H9 (cell line): Measurements from ENCODE around the gene ANKIB1. TPM values are rescaled to one million over a fixed set of nuclear protein-coding genes. Genes with fewer than 3 reads are reported as not detected.

Experiments
- DNase-seq: peaks from one replicate; pipeline ENCODE4 v3.0.0-alpha.2; 2017
- H2AFZ ChIP-seq: one replicate; pipeline ENCODE4 v1.6.1; 2013; ENCODE audit warnings: mild to moderate bottlenecking, low read length, control low read depth, moderate library complexity
- H2AK5ac ChIP-seq: 2 replicates; pipeline ENCODE4 v1.6.1; 2013; ENCODE audit warnings: low read length, control low read depth, mixed read lengths; ENCODE audit not compliant: insufficient read length
- H2BK120ac ChIP-seq: one replicate; pipeline ENCODE4 v1.6.1; 2013; ENCODE audit warnings: low read depth, mild to moderate bottlenecking, low read length, control low read depth, inconsistent platforms; ENCODE audit not compliant: poor library complexity, severe bottlenecking
- H2BK12ac ChIP-seq: 2 replicates; pipeline ENCODE4 v1.6.1; 2013; ENCODE audit warnings: low read length, control low read depth, mixed read lengths, low read depth; ENCODE audit not compliant: insufficient read length
- H2BK15ac ChIP-seq: 2 replicates; pipeline ENCODE4 v1.6.1; 2013; ENCODE audit warnings: low read depth, low read length, control low read depth
- H2BK20ac ChIP-seq: one replicate; pipeline ENCODE4 v1.6.1; 2013; ENCODE audit warnings: low read depth, mild to moderate bottlenecking, low read length, control low read depth, inconsistent platforms; ENCODE audit not compliant: poor library complexity, severe bottlenecking
- H2BK5ac ChIP-seq: 2 replicates; pipeline ENCODE4 v1.6.1; 2013; ENCODE audit warnings: low read length, control low read depth, mixed read lengths; ENCODE audit not compliant: insufficient read length
- H3K14ac ChIP-seq: 2 replicates; pipeline ENCODE4 v1.6.1; 2013; ENCODE audit warnings: low read length, control low read depth; ENCODE audit not compliant: insufficient read depth
- H3K18ac ChIP-seq: 2 replicates; pipeline ENCODE4 v1.6.1; 2013; ENCODE audit warnings: low read depth, mild to moderate bottlenecking, mixed read lengths, low read length, control low read depth; ENCODE audit not compliant: insufficient read length
- H3K23ac ChIP-seq: 2 replicates; pipeline ENCODE4 v1.6.1; 2013; ENCODE audit warnings: low read length, control low read depth, mixed read lengths, low read depth; ENCODE audit not compliant: insufficient read length
- H3K23me2 ChIP-seq: 2 replicates; pipeline ENCODE4 v1.6.1; 2013; ENCODE audit warnings: low read depth, mild to moderate bottlenecking, mixed read lengths, low read length, control low read depth; ENCODE audit not compliant: insufficient read length, poor library complexity, severe bottlenecking
- H3K27ac ChIP-seq: 2 replicates; pipeline ENCODE4 v1.5.1; 2013; ENCODE audit warnings: low read length, control low read depth, mixed read lengths, low read depth; ENCODE audit not compliant: insufficient read length
- H3K27me3 ChIP-seq: 2 replicates; pipeline ENCODE4 v1.6.1; 2013; ENCODE audit warnings: low read length, control low read depth, inconsistent platforms; ENCODE audit not compliant: insufficient read depth
- H3K4ac ChIP-seq: 2 replicates; pipeline ENCODE4 v1.6.1; 2013; ENCODE audit warnings: low read depth, mild to moderate bottlenecking, control low read depth, inconsistent platforms, low read length, moderate library complexity
- H3K4me1 ChIP-seq: 2 replicates; pipeline ENCODE4 v1.6.1; 2013; ENCODE audit warnings: low read length, control low read depth, inconsistent platforms; ENCODE audit not compliant: insufficient read depth
- H3K4me2 ChIP-seq: 2 replicates; pipeline ENCODE4 v1.6.1; 2013; ENCODE audit warnings: low read length, control low read depth, mixed read lengths; ENCODE audit not compliant: insufficient read length, insufficient read depth
- H3K56ac ChIP-seq: 2 replicates; pipeline ENCODE4 v1.6.1; 2013; ENCODE audit warnings: low read depth, mild to moderate bottlenecking, mixed read lengths, low read length, control low read depth; ENCODE audit not compliant: insufficient read length
- H3K79me1 ChIP-seq: 2 replicates; pipeline ENCODE4 v1.6.1; 2013; ENCODE audit warnings: low read depth, mild to moderate bottlenecking, moderate library complexity, low read length, control low read depth, inconsistent platforms; ENCODE audit not compliant: insufficient read depth, poor library complexity, severe bottlenecking
- H3K79me2 ChIP-seq: 2 replicates; pipeline ENCODE4 v1.6.1; 2013; ENCODE audit warnings: low read length, control low read depth, inconsistent platforms; ENCODE audit not compliant: insufficient read depth
- H3K9ac ChIP-seq: 2 replicates; pipeline ENCODE4 v1.6.1; 2013; ENCODE audit warnings: low read length, control low read depth, mixed read lengths; ENCODE audit not compliant: insufficient read length; ENCODE audit errors: extremely low read depth
- H3K9me3 ChIP-seq: one replicate; pipeline ENCODE4 v1.6.1; 2013; ENCODE audit warnings: low read depth, low read length, inconsistent platforms; ENCODE audit not compliant: control insufficient read depth
- H3T11ph ChIP-seq: one replicate; pipeline ENCODE4 v1.6.1; 2013; ENCODE audit warnings: mild to moderate bottlenecking, low read length, control low read depth, inconsistent platforms
- H4K20me1 ChIP-seq: one replicate; pipeline ENCODE4 v1.6.1; 2013; ENCODE audit not compliant: control insufficient read depth, insufficient read length, insufficient read depth
- H4K5ac ChIP-seq: 2 replicates; pipeline ENCODE4 v1.6.1; 2013; ENCODE audit warnings: low read depth, mild to moderate bottlenecking, mixed read lengths, low read length, control low read depth; ENCODE audit not compliant: insufficient read length
- H4K8ac ChIP-seq: replicated peaks from 2 replicates; pipeline ENCODE4 v1.6.1; 2013; ENCODE audit warnings: low read length, control low read depth, mixed read lengths, low read depth; ENCODE audit not compliant: insufficient read length
- H4K91ac ChIP-seq: 2 replicates; pipeline ENCODE4 v1.6.1; 2013; ENCODE audit warnings: low read depth, mild to moderate bottlenecking, moderate library complexity, mixed read lengths, low read length, control low read depth; ENCODE audit not compliant: insufficient read length
- H3K27ac Mint-ChIP-seq, 3 experiments: 2 replicates in 2 of 3; 3 replicates in 1 of 3; pipeline ENCODE4 v1.8.0; 2020 to 2021; ENCODE audit warnings: mixed read lengths in 3 of 3, mild to moderate bottlenecking in 1 of 3, moderate library complexity in 1 of 3
- H3K27me3 Mint-ChIP-seq: 2 replicates; pipeline ENCODE4 v1.8.0; 2021; ENCODE audit warnings: low read depth, mild to moderate bottlenecking, moderate library complexity, mixed read lengths
- H3K36me3 Mint-ChIP-seq, 3 experiments: 2 replicates in 2 of 3; 3 replicates in 1 of 3; pipeline ENCODE4 v1.8.0; 2020 to 2021; ENCODE audit warnings: low read depth in 3 of 3, mixed read lengths in 3 of 3; ENCODE audit not compliant: insufficient read depth in 1 of 3
- H3K4me1 Mint-ChIP-seq, 2 experiments: 2 replicates each; pipeline ENCODE4 v1.8.0; 2020; ENCODE audit warnings: mixed read lengths in 2 of 2
- H3K4me3 Mint-ChIP-seq, 2 experiments: 2 replicates in 1 of 2; 3 replicates in 1 of 2; pipeline ENCODE4 v1.8.0; 2020 to 2021; ENCODE audit warnings: mild to moderate bottlenecking in 2 of 2, mixed read lengths in 2 of 2, moderate library complexity in 1 of 2
- H3K9me3 Mint-ChIP-seq, 2 experiments: 2 replicates in 1 of 2; 3 replicates in 1 of 2; pipeline ENCODE4 v1.8.0; 2020; ENCODE audit warnings: mild to moderate bottlenecking in 2 of 2, mixed read lengths in 2 of 2, moderate library complexity in 1 of 2
- CTCF ChIP-seq: fragments of 200-600 bp; sonication (generic); conservative IDR thresholded peaks from 3 replicates; pipeline ENCODE4 v1.8.0; 2021; ENCODE audit warnings: antibody characterized with exemption, mild to moderate bottlenecking
- WGBS: extraction: QIAGEN DNeasy Blood & Tissue Kit; methylation state at CpG from one replicate; pipeline ENCODE4 v1.1.7; 2013; ENCODE audit warnings: missing lambda C conversion rate, low lambda C conversion rate, mixed read lengths; ENCODE audit not compliant: insufficient read length; ENCODE audit errors: extremely low coverage; 5-methylcytosine and 5-hydroxymethylcytosine counted together
- total RNA-seq: library from RNA; stranded (reverse); gene quantifications from 2 replicates; pipeline ENCODE4 v1.2.1, GENCODE V29; 2021

ANKIB1 gene
- total RNA-seq, 1 experiment from 2014 or later, result 42.0 TPM

- no peak overlapping the region for H4K8ac ChIP-seq
- no peak overlapping the region for H4K5ac ChIP-seq
- Mint-ChIP-seq H3K4me3 (no peak overlapping the region), H3K27ac (no peak overlapping the region), H3K36me3 (peaks cover 7 to 30% (median 17%) of the 10 kb centered on the region in 3 experiments; a peak in 5 of 7 replicates), H3K27me3 (no peaks in the 10 kb centered on the region), H3K4me1 (peaks cover 0 to 8% of the 10 kb centered on the region in 2 experiments; a peak in 1 of 4 replicates), H3K9me3 (no peaks in the 10 kb centered on the region)
- H3K4me2 ChIP-seq, result no peak overlapping the region
- TF ChIP-seq CTCF, result no peak
- no peak overlapping the region for H2AFZ ChIP-seq
- H2AK5ac ChIP-seq, result no peak overlapping the region
- H3K18ac ChIP-seq, result no peak overlapping the region
- no peak overlapping the region for H3T11ph ChIP-seq
- no peak overlapping the region for H4K91ac ChIP-seq
- H3K9ac ChIP-seq, result no peak overlapping the region
- DNase-seq, result no peak
- H4K20me1 ChIP-seq, result peaks cover 2% of the 10 kb centered on the region
- H2BK5ac ChIP-seq, result no peak overlapping the region
- H3K56ac ChIP-seq, result no peak overlapping the region
- no peaks in the 10 kb centered on the region for H3K9me3 ChIP-seq
- H3K79me1 ChIP-seq, result no peaks in the 10 kb centered on the region
- H2BK12ac ChIP-seq, result no peak overlapping the region
- no peak overlapping the region for H2BK20ac ChIP-seq
- no peak overlapping the region for H2BK120ac ChIP-seq
- no peaks in the 10 kb centered on the region for H3K4me1 ChIP-seq
- no peak overlapping the region for H3K27ac ChIP-seq
- no peak overlapping the region for H3K4ac ChIP-seq
- H2BK15ac ChIP-seq, result no peak overlapping the region
- H3K79me2 ChIP-seq, result no peaks in the 10 kb centered on the region
- H3K23me2 ChIP-seq, result no peaks in the 10 kb centered on the region
- no CpG with 5 or more reads among the region's 2 CpGs for WGBS
- H3K14ac ChIP-seq, result no peak overlapping the region
- H3K23ac ChIP-seq, result no peak overlapping the region
- no peaks in the 10 kb centered on the region for H3K27me3 ChIP-seq
Measured at GRCh38 chr7:92400013-92400412, 154.2 kb downstream of the ANKIB1 start.
